HG03354 (cell line): ENCODE data around the gene NBDY.
"Not testable (repeated sequence)": the region's sequence is repeated elsewhere in the genome, so short reads cannot be mapped to it uniquely, and the experiment has no call there.

Source experiments
- ATAC-seq: cut with Tn5 transposase; IDR thresholded peaks from one replicate; pipeline ENCODE4 v1.9.1; 2021; ENCODE audit warnings: mild to moderate bottlenecking; ENCODE audit not compliant: unreplicated experiment, poor library complexity, severe bottlenecking

NBDY gene

DNA sequence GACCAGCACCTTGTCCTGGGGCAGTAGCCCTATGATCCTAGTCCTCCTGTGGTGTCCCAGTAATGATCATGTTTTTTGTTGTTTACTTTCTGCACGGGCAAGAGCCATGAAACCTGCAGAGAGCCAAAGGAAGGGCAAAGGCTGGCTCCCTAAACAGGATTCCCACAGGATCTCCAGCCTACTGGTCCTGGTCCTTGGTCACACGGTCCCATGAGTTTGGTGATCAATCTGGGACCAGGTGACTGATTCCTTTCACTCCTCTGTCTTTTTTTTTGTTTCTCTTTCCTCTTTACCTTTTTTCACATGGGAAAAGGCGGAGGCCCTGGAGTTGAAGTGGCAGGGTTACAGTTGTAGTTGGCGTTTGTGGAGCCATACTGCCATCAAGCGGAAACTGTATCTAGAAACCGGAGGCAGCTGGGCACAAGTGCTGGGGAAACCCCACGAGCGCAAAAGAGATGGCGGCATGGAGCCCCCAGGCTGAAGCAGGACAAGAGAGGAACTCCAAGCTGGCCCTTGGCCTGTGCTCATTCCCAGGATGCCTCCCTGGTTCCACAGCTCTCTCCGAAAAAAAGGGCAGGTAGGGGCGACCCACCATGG is 34.6 kb downstream of the NBDY start:
- ATAC-seq = peak; percentile 16

- peak; percentile 41 for ATAC-seq
These were observed 35.3 kb downstream of the NBDY start for GRCh38 chrX:56764153-56764974.

DNA sequence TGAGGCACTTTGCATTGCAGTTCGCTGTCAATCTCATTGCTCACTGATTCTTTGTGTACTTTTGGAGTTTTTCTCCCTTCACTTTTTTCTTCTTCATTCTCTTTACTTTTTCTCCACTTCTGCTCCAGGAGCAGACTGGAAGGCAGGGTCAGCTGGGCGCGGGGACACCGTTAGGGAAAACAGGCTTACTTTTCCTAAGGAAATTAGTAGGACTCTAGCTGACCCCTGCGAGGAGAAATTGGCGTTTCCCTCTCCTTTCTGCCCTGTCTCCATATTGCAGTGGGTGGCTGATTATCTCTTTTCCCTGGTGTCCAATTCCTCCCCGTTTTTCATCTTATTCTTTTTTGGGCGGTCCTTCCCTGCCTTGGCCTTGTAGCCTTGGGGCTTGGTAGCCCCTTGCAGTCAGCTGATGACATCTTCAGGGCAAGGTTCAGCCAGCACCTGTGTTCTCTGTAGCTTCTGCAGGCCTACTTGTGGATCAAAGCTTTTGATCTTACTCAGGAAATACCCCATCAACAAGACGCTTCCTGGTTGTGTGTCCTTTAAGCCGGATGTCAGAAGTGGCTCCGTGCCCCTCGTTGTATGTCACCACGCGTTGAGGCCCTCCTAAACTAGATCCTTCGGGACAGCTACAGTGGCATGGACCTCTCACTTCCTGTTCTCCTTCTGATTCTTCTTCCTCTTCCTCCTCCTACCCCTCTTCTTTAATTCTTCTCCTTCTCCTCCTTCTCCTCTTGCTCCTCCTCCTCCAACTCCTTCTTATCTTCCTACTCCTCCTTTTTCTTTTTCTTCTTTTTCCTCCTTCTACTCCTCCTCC is 36.1 kb downstream of the NBDY start:
- no peak for ATAC-seq

GRCh38 chrX:56765811-56766553 is 36.9 kb downstream of the NBDY start:
- ATAC-seq = no peak

DNA sequence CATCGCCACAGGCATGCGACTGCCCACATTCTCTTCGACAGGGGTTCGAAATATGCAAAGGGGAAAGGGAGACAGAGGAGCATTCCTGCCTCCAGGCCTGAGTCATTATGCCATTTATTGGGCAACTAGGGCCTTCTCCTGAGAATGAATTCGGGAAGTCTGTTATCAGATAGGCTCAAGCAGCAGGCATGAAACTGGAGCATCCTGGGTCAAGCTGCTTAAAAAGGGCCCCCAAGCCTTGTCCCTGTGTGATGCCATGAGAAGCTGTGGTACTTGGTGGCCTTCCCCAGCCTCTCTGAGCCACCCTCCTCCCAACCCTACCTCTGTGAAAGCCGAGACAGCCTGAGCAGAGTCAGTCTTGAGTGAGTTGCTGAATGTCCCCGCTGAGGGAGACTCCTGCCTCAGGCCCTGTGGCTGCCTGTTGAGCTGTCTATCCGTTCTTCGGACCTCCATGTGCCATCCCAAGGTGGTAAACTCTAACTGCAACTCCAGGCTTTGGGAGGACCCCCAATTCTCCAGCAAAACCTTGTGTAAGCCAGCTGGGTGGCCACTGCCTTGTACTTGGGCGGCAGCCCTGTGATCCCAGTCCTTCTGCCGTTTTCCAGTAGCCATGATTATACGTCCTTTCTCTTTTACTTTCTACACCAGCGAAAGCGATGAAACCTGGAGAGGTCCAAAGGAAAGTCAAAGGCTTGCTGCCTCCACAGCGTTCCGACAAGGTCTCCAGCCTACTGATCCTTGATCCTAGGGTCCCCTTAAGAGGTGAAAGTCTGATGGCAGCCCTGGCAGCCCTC is 37.7 kb downstream of the NBDY start:
- no peak for ATAC-seq

DNA sequence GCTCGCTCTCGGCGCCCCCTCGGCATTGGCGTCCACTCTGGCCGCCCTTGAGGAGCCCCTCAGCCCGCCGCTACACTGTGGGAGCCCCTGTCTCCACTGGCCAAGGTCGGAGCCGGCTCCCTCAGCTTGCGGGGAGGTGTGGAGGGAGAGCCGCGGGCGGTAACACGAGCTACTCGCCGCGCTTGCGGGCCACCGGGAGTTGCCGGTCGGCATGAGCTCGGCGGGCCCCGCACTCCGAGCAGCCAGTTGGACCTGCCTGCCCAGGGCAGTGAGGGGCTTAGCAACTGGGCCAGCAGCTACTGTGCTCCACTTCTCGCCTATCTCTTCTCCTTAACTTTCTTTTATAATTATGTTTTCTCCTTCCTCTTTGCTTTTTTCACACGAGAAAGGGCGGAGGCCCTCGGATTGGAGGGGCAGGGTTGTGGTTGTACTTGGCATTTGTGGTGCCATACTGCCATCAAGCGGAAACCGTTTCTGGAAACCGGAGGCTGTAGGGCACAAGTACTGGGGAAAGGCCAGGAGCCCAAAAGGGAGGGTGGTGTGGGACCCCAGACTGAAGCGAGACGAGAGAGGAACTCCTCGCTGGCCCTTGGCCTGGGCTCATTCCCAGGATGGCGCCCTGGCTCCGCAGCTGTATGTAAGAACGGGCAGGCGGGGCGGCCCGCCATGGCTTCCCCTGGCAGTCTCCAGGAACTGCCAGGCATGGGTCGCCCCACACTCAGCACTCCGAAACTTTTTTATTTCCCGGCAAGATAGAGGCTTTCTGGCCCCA is 38.5 kb downstream of the NBDY start:
- ATAC-seq = peak; percentile 47

DNA sequence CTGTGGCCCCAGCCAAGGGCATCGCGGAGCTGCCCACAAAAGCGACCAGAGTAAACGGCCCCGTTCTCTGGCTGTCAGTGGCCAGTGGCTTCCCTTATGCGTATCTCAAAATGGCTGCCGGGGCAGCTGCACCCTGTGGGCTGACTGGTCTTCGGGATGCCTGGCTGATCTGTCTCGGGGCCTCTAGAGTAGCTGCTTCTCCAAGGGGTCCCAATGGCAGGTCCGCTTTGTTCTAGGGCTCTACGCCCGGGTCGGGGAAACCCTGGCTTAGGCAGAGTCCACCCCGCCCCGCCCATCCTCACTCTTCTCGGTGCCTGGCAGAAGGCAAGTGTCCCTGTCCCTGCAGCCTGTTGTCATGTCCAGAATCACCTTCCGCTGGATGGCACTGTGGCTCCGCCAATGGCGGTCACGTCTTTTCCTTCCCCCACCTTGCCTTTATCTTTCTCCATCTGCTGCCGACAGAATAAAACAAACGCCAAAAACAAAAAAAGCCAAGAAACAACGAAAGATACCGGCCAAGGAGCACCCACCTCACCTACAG is 39.1 kb downstream of the NBDY start:
- ATAC-seq = peak; percentile 35

GRCh38 chrX:56772675-56773521 is 43.9 kb downstream of the NBDY start:
- peak; percentile 51 for ATAC-seq

GRCh38 chrX:56773522-56774060 is 44.5 kb downstream of the NBDY start:
- ATAC-seq = peak; percentile 38

DNA sequence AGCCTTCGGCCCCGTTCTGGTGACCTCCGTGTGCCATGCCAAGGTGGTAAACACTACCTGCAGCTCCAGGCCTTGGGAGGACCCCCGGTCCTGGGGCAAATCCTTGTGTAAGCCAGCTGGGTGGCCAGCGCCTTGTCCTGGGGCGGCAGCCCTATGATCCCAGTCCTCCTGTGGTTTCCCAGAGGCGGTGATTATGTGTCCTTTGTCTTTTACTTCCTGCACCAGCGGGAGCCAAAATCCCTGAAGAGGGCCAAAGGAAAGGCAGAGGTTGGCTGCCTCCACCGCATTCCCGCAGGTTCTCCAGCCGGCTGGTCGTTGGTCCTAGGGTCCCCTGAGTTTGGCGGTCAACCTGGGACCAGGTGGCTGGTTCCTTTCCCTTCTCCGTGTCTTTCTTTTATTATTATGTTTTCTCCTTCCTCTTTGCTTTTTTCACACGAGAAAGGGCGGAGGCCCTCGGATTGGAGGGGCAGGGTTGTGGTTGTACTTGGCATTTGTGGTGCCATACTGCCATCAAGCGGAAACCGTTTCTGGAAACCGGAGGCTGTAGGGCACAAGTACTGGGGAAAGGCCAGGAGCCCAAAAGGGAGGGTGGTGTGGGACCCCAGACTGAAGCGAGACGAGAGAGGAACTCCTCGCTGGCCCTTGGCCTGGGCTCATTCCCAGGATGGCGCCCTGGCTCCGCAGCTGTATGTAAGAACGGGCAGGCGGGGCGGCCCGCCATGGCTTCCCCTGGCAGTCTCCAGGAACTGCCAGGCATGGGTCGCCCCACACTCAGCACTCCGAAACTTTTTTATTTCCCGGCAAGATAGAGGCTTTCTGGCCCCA is 49.3 kb downstream of the NBDY start:
- ATAC-seq = peak; percentile 55

DNA sequence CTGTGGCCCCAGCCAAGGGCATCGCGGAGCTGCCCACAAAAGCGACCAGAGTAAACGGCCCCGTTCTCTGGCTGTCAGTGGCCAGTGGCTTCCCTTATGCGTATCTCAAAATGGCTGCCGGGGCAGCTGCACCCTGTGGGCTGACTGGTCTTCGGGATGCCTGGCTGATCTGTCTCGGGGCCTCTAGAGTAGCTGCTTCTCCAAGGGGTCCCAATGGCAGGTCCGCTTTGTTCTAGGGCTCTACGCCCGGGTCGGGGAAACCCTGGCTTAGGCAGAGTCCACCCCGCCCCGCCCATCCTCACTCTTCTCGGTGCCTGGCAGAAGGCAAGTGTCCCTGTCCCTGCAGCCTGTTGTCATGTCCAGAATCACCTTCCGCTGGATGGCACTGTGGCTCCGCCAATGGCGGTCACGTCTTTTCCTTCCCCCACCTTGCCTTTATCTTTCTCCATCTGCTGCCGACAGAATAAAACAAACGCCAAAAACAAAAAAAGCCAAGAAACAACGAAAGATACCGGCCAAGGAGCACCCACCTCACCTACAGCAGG is 50.0 kb downstream of the NBDY start:
- peak; percentile 49 for ATAC-seq

DNA sequence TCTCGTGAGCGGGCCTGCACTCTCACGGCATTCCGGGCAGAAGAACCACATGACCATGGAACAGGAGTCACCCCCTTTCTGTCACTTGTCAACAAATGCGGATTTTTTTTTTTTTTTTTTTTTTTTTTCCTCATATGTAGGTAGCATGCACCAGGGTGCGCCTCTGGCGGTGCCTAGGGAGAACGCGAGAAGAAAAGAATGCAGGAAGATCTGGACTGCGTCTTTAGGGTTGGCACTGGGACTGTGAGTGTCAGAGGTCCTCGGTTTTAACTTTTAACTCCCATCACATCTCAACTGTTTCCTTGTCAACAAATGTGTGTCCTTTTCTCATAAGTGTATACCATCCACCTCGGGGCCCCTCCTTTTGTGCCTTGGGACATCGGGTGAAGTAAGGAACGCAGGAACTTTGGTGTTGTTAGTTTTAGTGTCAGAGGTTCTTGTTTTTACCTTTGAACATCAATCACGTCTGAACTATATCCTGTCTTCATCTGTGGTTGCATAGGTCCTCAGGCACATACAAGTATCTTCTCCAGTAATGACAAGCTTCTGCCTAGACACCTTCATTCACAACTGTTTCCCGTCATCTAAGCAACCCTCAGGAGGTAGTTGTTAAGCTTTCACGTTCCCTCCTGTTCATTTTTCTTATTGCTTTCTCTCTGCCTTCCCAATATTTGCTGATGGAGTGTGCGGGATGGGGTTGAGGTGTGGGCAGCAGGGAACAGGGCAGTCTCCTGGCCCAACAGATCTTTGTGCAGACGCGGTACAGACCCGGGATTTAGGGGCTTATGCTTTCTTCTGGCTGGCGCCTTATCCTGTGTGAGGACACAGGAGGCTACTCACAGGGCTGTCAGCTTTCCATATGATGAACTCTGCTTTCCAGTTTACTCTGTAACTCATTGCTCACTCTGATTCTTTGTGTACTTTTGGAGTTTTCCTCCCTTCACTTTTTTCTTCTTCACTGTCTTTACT is 51.9 kb downstream of the NBDY start:
- not testable (repeated sequence) for ATAC-seq

DNA sequence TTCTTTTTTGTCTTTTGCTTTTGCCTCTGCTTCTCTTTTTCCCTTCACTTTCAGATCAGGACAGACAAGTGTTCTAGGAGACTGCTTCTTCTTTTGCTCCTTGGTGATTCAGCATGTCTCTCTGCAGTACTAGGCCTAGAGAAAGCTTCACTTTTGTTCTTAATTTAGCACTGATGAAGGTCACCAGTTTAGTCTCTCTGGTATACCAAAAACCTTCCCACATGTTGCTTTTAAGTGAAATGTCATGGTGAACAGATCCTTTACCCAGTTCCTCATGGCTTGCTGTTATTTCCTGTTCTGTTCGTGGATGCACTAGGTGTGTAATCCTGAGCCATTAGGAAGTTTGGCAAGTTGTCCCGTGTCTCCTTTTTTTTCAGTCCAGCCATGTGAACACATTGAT is 53.3 kb downstream of the NBDY start:
- ATAC-seq = no peak

- no peak for ATAC-seq
These were observed 53.9 kb downstream of the NBDY start for GRCh38 chrX:56782791-56783449.
